Astrocyte of the cerebellum (primary cell): ENCODE data around the gene USP7.

ENCODE experiments used
- DNase-seq: peaks from one replicate; pipeline ENCODE4 v3.0.0-alpha.2; 2011; ENCODE audit warnings: low read depth
- H3K4me3 ChIP-seq: 2 replicates; pipeline ENCODE4 v1.5.1; 2011; ENCODE audit warnings: mild to moderate bottlenecking, low read depth, low read length, moderate library complexity
- in situ Hi-C: cut with HindIII; loops from 2 replicates; pipeline ENCODE4 v1.10.0; 2017; ENCODE audit warnings: low sequenced_read_pairs
- TF ChIP-seq, protein P1 (sequence below): IDR thresholded peaks from 2 replicates; pipeline ENCODE4 v1.5.1; 2012; ENCODE audit warnings: low read length, low read depth, moderate library complexity, mild to moderate bottlenecking; ENCODE audit errors: missing control alignments

The USP7 gene

DNA sequence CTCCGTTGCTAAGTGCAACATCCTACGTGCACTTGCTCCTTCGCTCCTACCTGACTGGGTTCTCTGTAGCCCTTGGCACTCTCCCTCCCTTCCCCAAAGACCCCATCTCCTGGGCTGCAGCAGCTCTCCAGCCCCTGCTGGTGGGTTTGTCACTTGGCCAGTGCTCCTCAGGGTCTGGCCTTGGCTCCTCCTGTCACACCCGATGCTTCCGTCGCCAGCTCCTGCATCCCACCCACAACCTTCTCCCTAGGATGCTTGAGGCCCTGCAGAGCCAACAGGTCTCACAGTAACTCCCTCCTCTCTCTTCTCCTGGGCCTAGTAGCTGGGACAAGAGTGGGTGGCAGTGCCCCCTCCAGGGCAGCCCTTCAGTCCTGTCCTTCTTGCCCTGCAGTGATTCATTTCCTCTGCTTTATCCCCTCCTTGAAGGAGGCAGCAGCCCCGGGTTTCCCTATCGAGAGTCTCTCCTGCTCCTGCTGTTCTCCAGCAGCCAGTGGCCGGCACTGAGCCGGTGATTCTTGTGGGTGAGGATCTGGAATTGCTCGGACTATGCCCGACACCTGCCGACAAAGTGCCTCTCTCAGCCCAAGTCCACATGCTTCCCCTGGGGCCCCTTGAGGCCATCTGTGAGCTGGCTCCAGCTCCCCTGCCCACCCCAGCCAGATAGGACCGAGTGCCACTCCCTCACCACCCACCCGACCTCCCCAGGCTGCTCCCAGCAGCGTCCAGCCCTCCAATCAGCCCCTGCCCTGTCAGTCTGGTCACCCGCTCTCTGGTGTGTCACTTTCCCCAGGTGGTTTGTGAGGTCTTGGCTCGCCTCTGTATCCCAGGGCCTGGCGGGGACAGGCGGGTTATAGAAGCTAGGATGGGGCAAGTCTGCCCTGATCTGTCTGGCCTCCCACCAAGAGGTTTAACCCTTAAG lies 77.8 kb downstream of the USP7 start:
- TF ChIP-seq, protein P1, sequence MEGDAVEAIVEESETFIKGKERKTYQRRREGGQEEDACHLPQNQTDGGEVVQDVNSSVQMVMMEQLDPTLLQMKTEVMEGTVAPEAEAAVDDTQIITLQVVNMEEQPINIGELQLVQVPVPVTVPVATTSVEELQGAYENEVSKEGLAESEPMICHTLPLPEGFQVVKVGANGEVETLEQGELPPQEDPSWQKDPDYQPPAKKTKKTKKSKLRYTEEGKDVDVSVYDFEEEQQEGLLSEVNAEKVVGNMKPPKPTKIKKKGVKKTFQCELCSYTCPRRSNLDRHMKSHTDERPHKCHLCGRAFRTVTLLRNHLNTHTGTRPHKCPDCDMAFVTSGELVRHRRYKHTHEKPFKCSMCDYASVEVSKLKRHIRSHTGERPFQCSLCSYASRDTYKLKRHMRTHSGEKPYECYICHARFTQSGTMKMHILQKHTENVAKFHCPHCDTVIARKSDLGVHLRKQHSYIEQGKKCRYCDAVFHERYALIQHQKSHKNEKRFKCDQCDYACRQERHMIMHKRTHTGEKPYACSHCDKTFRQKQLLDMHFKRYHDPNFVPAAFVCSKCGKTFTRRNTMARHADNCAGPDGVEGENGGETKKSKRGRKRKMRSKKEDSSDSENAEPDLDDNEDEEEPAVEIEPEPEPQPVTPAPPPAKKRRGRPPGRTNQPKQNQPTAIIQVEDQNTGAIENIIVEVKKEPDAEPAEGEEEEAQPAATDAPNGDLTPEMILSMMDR, result no peak
- in situ Hi-C loops, result no loop called here
- no peak for DNase-seq
- H3K4me3 ChIP-seq, result no peak overlapping the region

- no peak overlapping the region for H3K4me3 ChIP-seq
- TF ChIP-seq, protein P1, result no peak
- DNase-seq, result no peak
- in situ Hi-C loops, result no loop called here
These were observed 80.9 kb downstream of the USP7 start for GRCh38 chr16:8882725-8883377.

GRCh38 chr16:8882041-8882617 lies 81.6 kb downstream of the USP7 start, which contains the start of gene LITAFD:
LITAFD (plus strand) TSS chr16:8882351; CDS start chr16:8884356, 2,005 bp downstream.
- in situ Hi-C loops, result no loop called here
- DNase-seq, result no peak
- TF ChIP-seq, protein P1, result no peak
- no peak within 1 kb of the TSS for H3K4me3 ChIP-seq

- in situ Hi-C loops, result no loop called here
- TF ChIP-seq, protein P1, result no peak
- DNase-seq, result no peak
- H3K4me3 ChIP-seq, result no peak overlapping the region
These were observed 82.7 kb downstream of the USP7 start for GRCh38 chr16:8880839-8881510.

GRCh38 chr16:8878523-8878911 lies 85.2 kb downstream of the USP7 start:
- TF ChIP-seq, protein P1, result no peak
- no peak overlapping the region for H3K4me3 ChIP-seq
- no peak for DNase-seq
- in situ Hi-C loops, result no loop called here
